ENCODE data around the gene ATP6V1E1.
"Not testable (repeated sequence)": the region's sequence is repeated elsewhere in the genome, so short reads cannot be mapped to it uniquely, and the experiment has no call there.

Gene ATP6V1E1

GRCh38 chr22:17580441-17581031, 48.0 kb downstream of the ATP6V1E1 start:
- no peak for DNase-seq

- no peak for DNase-seq
These were observed 49.0 kb downstream of the ATP6V1E1 start for GRCh38 chr22:17579535-17579981.

- DNase-seq = no peak
These were observed 50.3 kb downstream of the ATP6V1E1 start for GRCh38 chr22:17578136-17578754.

- no peak for DNase-seq
These were observed 52.1 kb downstream of the ATP6V1E1 start for GRCh38 chr22:17576470-17576869.

GRCh38 chr22:17575681-17576080, 52.9 kb downstream of the ATP6V1E1 start:
- no peak for DNase-seq

GRCh38 chr22:17575151-17575550, 53.4 kb downstream of the ATP6V1E1 start:
- DNase-seq = no peak

GRCh38 chr22:17570851-17571631, 57.5 kb downstream of the ATP6V1E1 start:
- DNase-seq = no peak

GRCh38 chr22:17569971-17570511, 58.5 kb downstream of the ATP6V1E1 start:
- DNase-seq = no peak

- DNase-seq = no peak
These were observed 61.8 kb downstream of the ATP6V1E1 start for GRCh38 chr22:17566776-17567175.

- DNase-seq = not testable (repeated sequence)
These were observed 62.4 kb downstream of the ATP6V1E1 start for GRCh38 chr22:17566016-17566687.

GRCh38 chr22:17563936-17564391, 64.6 kb downstream of the ATP6V1E1 start:
- no peak for DNase-seq

- no peak for DNase-seq
These were observed 65.4 kb downstream of the ATP6V1E1 start, which contains the start of gene SLC25A18 for GRCh38 chr22:17562906-17563870. TSS of gene SLC25A18 (plus strand) at chr22:17563498. CDS start at chr22:17579945, 16,447 bp downstream.

- no peak for DNase-seq
These were observed 69.4 kb downstream of the ATP6V1E1 start for GRCh38 chr22:17559188-17559587.

GRCh38 chr22:17554814-17555213, 73.7 kb downstream of the ATP6V1E1 start:
- no peak for DNase-seq

GRCh38 chr22:17552737-17553136, 75.8 kb downstream of the ATP6V1E1 start:
- no peak for DNase-seq

- DNase-seq = no peak
These were observed 78.9 kb downstream of the ATP6V1E1 start for GRCh38 chr22:17549655-17550054.

- DNase-seq = no peak
These were observed 79.4 kb downstream of the ATP6V1E1 start for GRCh38 chr22:17549183-17549582.

- DNase-seq = no peak
These were observed 79.9 kb downstream of the ATP6V1E1 start for GRCh38 chr22:17548756-17549035.

- no peak for DNase-seq
These were observed 80.4 kb downstream of the ATP6V1E1 start for GRCh38 chr22:17548010-17548755.

GRCh38 chr22:17542452-17542851, 86.1 kb downstream of the ATP6V1E1 start:
- no peak for DNase-seq
